Activated CD4-positive, alpha-beta memory T cell treated with anti-CD3 and anti-CD28 coated beads for 36 hours (primary cell): ENCODE measurements around the gene HOXA5. TPM values are rescaled to one million over a fixed set of nuclear protein-coding genes. Genes with fewer than 3 reads are reported as not detected.

Experiments used
- CTCF ChIA-PET: fragments of 350-600 bp; sonication (Branson Sonifier 250); formaldehyde crosslinking; loops from one replicate; lab custom pipeline; 2021; ENCODE audit warnings: antibody characterized with exemption, inconsistent platforms; lab: Charles Lee
- POLR2A ChIA-PET: fragments of 350-600 bp; sonication (Branson Sonifier 250); formaldehyde crosslinking; loops from one replicate; lab custom pipeline; 2021; ENCODE audit warnings: antibody characterized with exemption; lab: Charles Lee
- DNase-seq: peaks from one replicate; pipeline ENCODE4 v3.0.0-alpha.2; 2020
- H3K27ac Mint-ChIP-seq: one replicate; pipeline ENCODE4 v1.8.0; 2021; ENCODE audit warnings: mixed read lengths
- H3K27me3 Mint-ChIP-seq: one replicate; pipeline ENCODE4 v1.8.0; 2021; ENCODE audit warnings: mixed read lengths
- H3K36me3 Mint-ChIP-seq: one replicate; pipeline ENCODE4 v1.8.0; 2021; ENCODE audit warnings: mixed read lengths
- H3K4me1 Mint-ChIP-seq: one replicate; pipeline ENCODE4 v1.8.0; 2021; ENCODE audit warnings: low read depth, mixed read lengths
- H3K4me3 Mint-ChIP-seq: one replicate; pipeline ENCODE4 v1.8.0; 2021; ENCODE audit warnings: mild to moderate bottlenecking, mixed read lengths
- H3K9me3 Mint-ChIP-seq: one replicate; pipeline ENCODE4 v1.8.0; 2021; ENCODE audit warnings: mixed read lengths
- intact Hi-C: fragments of 100-400 bp; cut with micrococcal nuclease; formaldehyde crosslinking; loops from one replicate; pipeline ENCODE4 v1.15.1; 2023
- total RNA-seq, 2 experiments: library from RNA; stranded (reverse); gene quantifications; one replicate each; pipeline ENCODE4 v1.2.3, GENCODE V29; 2021

The HOXA5 gene
- total RNA-seq, 2 experiments from 2014 or later: not detected

DNA sequence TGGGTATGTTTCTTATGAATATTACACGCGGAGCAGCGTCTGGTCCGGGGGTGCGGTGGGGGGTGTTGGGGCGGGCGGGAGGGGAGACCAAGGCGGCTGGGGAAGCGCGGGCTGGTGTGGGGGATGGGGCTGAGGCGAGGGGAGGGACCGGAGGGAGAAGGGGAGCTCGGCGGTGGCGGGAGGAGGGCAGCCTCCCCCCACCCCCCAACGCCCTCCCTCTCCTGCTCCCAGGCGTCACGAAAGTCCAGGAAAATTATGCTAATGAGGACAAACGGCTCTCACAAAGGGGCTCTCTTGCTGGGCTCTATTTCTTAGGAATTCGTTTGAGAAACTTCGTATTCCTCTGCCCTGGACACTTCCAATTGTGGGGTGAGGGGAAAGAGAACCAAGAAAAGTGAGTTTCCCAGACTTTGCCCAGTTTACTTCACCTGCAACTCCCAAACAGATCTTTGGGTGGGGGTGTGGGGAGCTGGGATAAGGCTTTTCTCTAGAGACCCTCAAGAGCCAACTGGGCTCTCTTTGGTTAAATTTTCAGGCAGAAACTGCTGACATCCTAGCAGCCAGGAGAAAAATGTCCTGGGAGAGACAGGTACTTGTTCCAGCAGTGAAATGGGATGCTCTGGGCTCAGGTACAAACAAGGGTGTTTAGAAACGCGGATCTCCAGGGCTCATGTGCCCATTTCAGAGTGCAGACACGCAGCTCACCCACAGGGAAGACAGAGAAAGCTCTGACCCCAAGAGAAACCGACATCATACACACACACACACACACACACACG is 29.3 kb downstream of the HOXA5 start:
- H3K9me3 Mint-ChIP-seq: no peaks in the 10 kb centered on the region
- H3K4me1 Mint-ChIP-seq: no peaks in the 10 kb centered on the region
- CTCF ChIA-PET: no interaction called here
- POLR2A ChIA-PET: no interaction called here
- DNase-seq: no peak
- intact Hi-C loops: no loop called here
- H3K4me3 Mint-ChIP-seq: no peak overlapping the region
- no peak overlapping the region for H3K27ac Mint-ChIP-seq
- peaks cover 6% of the 10 kb centered on the region for H3K27me3 Mint-ChIP-seq
- no peaks in the 10 kb centered on the region for H3K36me3 Mint-ChIP-seq

DNA sequence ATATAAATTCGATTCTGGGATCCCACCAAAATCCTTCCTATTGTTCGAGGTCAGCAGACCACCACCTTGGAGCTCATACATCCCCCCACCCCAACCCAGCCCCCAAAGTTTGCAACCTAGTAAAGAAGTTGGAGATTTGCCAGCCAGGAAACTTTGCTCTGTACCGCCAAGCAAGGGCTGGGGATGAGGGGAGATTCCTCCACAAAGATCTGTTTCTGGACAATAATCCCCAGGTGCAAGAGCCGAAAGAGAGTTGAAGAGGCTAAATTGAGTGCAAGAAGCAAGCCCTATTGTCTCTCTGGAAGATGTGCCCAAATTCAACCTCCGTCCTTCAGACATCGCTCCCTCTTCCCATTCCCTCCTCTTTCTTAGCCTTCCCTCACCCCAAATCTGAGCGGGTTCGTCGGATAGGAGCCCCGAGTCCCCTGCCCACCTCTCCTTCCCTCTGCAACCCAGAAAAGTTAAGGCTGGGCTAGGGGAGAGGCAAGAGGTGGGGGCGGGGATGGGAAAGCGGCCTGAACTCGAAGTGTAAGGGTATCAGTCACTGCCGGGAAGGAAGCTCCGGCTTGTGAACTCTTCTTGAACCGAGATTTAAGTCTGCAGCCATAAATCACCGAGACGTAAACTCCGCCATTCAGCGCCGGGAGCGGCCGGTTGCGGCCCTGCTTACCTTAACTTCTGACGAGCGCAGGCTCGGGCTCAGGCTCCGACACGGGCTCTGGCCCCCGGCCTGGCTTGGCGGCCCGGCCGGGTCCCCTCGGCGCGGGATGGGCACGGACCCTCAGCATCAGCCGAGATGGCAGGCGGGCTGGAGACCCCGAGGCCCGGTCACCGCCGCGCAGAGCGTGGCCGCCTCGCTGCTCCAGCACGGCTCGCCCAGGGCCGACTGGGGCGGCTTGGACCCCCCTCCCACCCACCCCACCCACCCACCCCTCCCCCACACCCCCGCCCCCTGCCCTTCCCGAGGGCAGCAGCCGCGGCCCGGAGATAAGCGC is 30.2 kb downstream of the HOXA5 start:
- Mint-ChIP-seq H3K4me1 (no peaks in the 10 kb centered on the region), H3K27me3 (peaks cover 6% of the 10 kb centered on the region), H3K4me3 (no peak overlapping the region), H3K9me3 (no peaks in the 10 kb centered on the region), H3K36me3 (no peaks in the 10 kb centered on the region), H3K27ac (no peak overlapping the region)
- ChIA-PET CTCF (no interaction called here), POLR2A (no interaction called here)
- DNase-seq: no peak
- intact Hi-C loops: no loop called here

DNA sequence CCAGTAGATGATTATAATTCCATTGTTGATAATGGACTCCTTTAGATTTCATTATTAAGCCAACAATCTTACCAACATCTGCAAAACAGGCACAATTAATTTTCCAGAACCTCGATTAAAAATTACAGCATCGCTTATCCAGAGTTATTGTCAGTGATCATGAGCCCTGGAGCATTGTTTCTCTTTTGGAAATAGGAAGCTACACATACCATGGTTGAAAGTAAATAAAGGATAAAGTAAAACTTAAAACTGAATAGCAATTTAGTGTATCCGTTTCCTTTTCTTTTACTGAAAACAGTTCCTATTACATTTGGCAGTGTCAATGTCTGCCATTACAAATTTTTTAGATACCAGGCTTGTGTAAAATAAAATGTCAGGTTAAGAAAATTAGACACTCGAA is 31.1 kb downstream of the HOXA5 start:
- ChIA-PET CTCF (no interaction called here), POLR2A (no interaction called here)
- no peaks in the 10 kb centered on the region for H3K4me1 Mint-ChIP-seq
- intact Hi-C loops: no loop called here
- H3K9me3 Mint-ChIP-seq: no peaks in the 10 kb centered on the region
- no peak overlapping the region for H3K4me3 Mint-ChIP-seq
- no peak overlapping the region for H3K27ac Mint-ChIP-seq
- no peaks in the 10 kb centered on the region for H3K36me3 Mint-ChIP-seq
- H3K27me3 Mint-ChIP-seq: peaks cover 6% of the 10 kb centered on the region
- no peak for DNase-seq

DNA sequence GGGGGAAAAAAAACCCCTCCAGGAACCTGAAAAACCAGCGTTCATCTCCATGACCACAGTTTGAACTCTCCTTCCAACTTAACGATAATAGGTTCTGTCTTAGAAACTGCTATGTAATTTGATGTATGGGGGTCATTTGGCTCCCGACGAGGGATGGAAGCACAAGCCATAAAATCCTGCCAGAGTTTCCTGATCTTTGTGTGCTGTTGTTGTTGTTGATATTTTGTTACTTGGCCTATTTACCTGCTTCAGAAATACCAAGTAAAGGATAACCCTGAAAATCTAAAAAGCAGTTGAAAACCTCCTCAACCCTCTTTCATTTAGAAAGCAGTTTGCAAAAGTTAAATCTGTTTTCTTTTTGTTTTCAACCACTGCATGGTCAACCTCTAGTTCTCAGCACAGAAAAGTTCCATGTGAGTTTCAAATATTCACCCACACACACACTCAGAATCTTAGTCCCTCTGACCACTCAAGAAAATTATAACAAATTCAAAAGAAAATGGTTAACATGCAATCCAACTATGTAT is 31.7 kb downstream of the HOXA5 start:
- Mint-ChIP-seq H3K36me3 (no peaks in the 10 kb centered on the region), H3K4me1 (no peaks in the 10 kb centered on the region), H3K27me3 (peaks cover 6% of the 10 kb centered on the region), H3K9me3 (no peaks in the 10 kb centered on the region), H3K27ac (no peak overlapping the region), H3K4me3 (no peak overlapping the region)
- ChIA-PET CTCF (no interaction called here), POLR2A (no interaction called here)
- DNase-seq: no peak
- intact Hi-C loops: no loop called here

DNA sequence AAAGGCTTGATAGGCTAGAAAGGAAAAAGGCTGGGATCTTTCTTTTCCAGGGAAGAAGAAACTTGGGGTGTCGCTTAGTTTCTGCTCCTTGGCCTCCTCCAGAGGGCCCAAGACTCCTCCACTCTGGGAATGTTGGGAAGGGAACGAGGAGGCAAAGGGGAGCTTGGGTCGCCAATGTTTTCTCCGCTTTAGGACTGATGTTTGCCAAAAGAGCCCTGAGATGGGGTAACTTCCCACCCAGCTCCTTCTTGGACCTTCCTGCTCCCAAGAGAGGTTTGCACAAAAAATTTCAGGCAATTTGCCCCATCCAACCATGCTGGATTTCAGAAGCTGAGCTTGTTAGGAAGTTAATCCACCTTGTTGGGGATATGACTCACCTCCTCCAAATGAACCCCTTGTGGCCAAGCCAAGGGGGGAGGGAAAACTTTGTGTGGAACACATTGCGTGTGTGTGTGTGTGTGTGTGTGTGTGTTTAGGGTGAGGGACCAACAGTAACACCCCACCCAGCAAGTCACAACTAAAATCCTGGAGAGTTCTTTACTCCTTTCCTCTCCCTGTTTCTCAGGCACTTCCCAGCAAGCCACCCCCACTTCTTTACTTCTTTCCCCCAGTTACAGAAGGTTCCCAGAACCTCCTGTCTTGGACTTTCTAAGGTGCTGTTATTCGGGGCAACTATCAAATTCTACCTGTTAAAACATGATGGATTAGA is 32.3 kb downstream of the HOXA5 start:
- Mint-ChIP-seq H3K9me3 (no peaks in the 10 kb centered on the region), H3K27me3 (peaks cover 6% of the 10 kb centered on the region), H3K4me3 (no peak overlapping the region), H3K36me3 (no peaks in the 10 kb centered on the region), H3K27ac (no peak overlapping the region), H3K4me1 (no peaks in the 10 kb centered on the region)
- CTCF ChIA-PET: no interaction called here
- POLR2A ChIA-PET: no interaction called here
- intact Hi-C loops: no loop called here
- no peak for DNase-seq

DNA sequence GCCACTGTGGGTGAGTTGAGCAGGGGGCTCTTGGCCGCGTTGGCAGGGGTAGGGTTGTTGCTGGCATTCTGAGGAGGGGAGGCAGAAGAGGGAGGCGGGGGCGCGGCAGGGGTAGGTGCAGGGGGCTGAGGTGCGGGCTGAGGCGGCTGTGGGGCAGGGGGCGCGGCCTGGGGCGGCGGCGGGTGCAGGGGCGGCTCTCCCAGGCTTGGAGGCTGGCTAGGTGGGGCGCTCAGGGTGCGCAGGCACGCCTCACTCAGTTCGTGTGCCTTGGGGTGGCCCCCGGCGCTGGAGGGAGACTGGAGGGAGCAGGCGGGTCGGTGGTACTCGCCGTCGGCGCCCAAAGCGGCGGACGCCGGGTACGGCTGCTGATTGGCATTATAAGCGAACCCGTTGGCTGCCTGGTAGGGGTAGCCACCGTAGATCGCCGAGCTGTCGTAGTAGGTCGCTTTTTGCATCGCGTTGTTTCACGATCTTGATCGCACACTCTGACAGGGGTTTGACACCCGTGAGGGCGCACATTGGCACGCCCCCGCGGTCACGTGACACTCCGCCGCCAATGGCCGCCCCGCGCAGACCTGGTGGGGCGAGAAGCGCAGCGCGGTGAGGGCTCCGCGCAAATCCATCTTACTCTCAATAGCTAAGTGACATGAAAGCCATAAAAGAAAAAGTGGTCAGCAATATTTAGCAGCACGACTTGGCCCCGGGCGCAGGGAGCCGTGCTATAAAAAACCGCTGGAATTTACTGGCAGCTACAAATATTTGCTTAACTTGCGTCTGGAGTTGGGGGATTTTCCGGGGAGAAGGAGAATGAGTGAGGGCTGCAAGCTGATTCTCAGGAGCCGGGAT is 33.1 kb downstream of the HOXA5 start:
- POLR2A ChIA-PET: no interaction called here
- CTCF ChIA-PET: no interaction called here
- H3K4me3 Mint-ChIP-seq: no peak overlapping the region
- no peaks in the 10 kb centered on the region for H3K36me3 Mint-ChIP-seq
- no peak overlapping the region for H3K27ac Mint-ChIP-seq
- H3K27me3 Mint-ChIP-seq: peaks cover 6% of the 10 kb centered on the region
- H3K9me3 Mint-ChIP-seq: no peaks in the 10 kb centered on the region
- intact Hi-C loops: no loop called here
- H3K4me1 Mint-ChIP-seq: no peaks in the 10 kb centered on the region
- no peak for DNase-seq

DNA sequence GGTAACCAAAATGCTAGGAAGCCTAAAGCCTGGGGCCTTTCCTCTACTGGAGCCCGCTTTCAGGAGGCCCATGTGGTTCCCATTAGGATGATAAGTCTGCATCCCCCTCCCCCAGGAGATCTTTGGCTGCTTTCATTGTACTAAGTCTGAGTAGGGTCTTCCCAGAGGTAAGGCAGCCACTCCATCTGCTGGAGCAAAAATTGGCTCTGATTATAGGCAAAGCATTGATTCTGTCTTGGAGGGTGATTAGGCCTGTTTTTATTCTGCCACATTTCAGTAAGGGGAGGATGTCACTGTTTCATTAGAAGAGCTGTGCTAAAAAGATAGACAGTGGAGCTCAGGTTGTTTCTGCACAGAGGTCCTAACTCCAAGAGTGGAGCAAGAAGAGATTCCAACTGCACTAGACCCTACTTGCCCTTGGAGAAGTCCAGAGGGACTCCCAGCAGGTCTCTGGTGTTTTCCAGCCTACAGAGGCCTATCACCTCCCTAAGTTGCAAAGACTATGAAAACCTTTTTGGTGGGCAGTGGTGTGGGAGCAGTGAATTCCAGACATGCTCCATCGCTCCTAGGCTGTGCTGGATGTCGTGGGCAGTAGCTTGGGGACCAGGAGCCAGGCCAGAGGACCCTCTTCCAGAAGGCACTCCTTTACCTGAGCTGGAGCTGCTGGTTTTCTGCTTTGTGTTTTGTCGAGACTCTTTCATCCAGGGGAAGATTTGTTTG is 33.9 kb downstream of the HOXA5 start:
- ChIA-PET POLR2A (no interaction called here), CTCF (interaction anchor here (0.6 kb wide), 1 partner anchor 51 kb away, joined by 3 read pairs; no protein-coding TSS in a partner anchor)
- no peak overlapping the region for H3K4me3 Mint-ChIP-seq
- H3K4me1 Mint-ChIP-seq: no peaks in the 10 kb centered on the region
- H3K36me3 Mint-ChIP-seq: no peaks in the 10 kb centered on the region
- intact Hi-C loops: no loop called here
- no peak for DNase-seq
- no peaks in the 10 kb centered on the region for H3K9me3 Mint-ChIP-seq
- H3K27ac Mint-ChIP-seq: no peak overlapping the region
- H3K27me3 Mint-ChIP-seq: peaks cover 8% of the 10 kb centered on the region

DNA sequence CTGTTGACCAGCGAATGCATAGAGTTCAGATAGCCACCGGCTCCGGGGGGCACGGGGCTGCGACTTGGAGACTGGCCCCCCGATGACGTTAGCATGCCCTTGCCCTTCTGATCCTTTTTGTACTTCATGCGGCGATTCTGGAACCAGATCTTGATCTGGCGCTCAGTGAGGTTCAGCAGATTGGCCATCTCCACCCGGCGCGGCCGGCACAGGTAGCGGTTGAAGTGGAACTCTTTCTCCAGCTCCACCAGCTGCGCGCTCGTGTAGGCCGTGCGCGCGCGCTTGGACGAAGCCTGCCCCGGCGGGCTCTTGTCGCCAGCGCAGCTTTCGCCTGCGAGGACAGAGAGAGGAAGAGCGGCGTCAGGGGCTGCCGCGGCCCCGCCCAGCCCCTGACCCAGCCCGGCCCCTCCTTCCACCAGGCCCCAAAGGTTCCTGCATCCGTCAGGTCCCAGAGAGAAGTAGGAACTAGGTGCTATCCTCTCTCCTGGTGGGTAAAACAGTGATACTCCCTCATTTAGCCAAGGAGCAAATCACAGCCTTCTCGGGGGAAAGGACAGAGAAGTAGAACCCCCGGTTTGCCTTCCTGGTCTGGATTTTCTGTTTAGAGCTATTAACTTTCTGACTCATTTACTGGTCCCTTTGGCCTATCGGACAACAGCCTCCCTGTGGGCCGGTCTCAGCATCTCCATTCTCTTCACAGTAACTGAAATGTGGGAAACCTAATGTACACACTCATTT is 34.9 kb downstream of the HOXA5 start:
- no peak overlapping the region for H3K27ac Mint-ChIP-seq
- ChIA-PET CTCF (no interaction called here), POLR2A (no interaction called here)
- no peak overlapping the region for H3K4me3 Mint-ChIP-seq
- H3K4me1 Mint-ChIP-seq: peaks cover 4% of the 10 kb centered on the region
- H3K9me3 Mint-ChIP-seq: no peaks in the 10 kb centered on the region
- peaks cover 12% of the 10 kb centered on the region for H3K27me3 Mint-ChIP-seq
- H3K36me3 Mint-ChIP-seq: peaks cover 2% of the 10 kb centered on the region
- DNase-seq: no peak
- intact Hi-C loops: no loop called here

DNA sequence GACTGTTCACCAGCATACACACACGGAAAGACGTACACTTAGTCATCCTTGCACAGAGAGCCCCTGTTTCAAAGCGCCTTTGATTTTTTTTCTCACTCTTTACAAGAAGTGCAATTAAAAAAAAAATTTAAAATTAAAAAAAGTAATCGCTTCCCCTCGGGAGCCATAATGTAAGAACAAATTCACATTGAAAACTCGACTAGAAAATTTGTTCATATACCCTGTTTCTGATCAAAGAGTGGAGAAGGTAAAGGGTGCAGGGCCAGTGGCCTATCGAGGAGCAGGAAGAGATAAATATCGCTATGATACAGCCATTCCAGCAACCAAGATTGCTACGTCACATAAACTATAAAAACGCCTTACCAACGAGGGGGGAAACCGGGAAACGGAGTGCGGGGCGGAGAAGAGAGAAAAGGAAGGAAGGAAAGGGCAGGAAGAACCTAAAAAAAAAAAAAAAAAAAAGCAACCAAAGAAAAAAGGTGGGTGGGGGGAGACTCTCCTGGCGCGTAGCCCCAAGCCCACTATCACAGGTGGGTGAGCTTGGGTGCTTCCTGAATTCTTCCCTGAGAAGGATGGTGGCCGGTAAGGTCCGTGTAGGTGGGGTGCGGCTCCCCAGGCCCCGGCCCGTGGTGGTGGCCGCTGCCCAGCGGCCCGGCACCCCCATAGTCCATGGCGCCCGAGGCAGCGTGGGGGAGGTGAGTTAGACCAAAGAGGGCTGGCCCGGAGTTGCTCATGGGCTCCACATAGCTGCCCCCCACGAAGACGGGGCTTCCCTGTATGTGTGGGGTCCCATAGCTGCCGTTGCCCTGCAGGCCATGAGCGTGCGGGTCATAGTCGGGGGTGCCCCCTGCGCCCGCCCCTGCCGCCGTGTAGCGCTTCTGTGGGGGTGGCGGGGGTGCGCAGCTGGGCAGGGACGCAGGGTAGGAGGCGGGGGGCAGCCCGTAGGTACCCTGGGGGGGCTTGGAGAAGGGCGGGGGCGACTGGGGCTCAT is 35.8 kb downstream of the HOXA5 start:
- H3K27ac Mint-ChIP-seq: no peak overlapping the region
- H3K27me3 Mint-ChIP-seq: peaks cover 21% of the 10 kb centered on the region
- POLR2A ChIA-PET: no interaction called here
- CTCF ChIA-PET: no interaction called here
- H3K4me1 Mint-ChIP-seq: peaks cover 9% of the 10 kb centered on the region
- H3K4me3 Mint-ChIP-seq: no peak overlapping the region
- intact Hi-C loops: no loop called here
- H3K9me3 Mint-ChIP-seq: no peaks in the 10 kb centered on the region
- peaks cover 2% of the 10 kb centered on the region for H3K36me3 Mint-ChIP-seq
- no peak for DNase-seq

DNA sequence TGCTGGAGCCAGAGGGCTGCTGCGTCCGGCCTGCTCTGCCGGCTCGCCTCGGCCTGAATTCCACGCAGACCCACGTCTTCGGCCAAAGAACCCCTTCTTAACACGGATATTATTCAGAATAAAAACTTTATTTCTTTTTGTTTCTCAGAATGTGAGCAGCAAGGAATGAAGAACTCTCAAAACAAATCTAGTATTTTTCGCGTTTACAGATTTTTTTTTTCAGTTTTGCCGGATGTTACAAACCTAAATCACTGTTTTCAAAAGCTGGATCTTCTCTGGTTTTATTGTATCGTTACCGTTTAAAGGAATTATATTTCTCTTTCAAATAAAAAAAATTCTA is 36.6 kb downstream of the HOXA5 start:
- H3K4me3 Mint-ChIP-seq: no peak overlapping the region
- peaks cover 26% of the 10 kb centered on the region for H3K27me3 Mint-ChIP-seq
- CTCF ChIA-PET: no interaction called here
- POLR2A ChIA-PET: no interaction called here
- H3K4me1 Mint-ChIP-seq: peaks cover 15% of the 10 kb centered on the region
- intact Hi-C loops: no loop called here
- DNase-seq: no peak
- peaks cover 2% of the 10 kb centered on the region for H3K36me3 Mint-ChIP-seq
- no peak overlapping the region for H3K27ac Mint-ChIP-seq
- H3K9me3 Mint-ChIP-seq: no peaks in the 10 kb centered on the region
